H1 (cell line): ENCODE data around the gene TWSG1. TPM values are rescaled to one million over a fixed set of nuclear protein-coding genes. Genes with fewer than 3 reads are reported as not detected.

Experiments
- CTCF ChIA-PET: fragments of 300-600 bp; sonication (Branson Sonifier 250); formaldehyde crosslinking; loops from one replicate; lab custom pipeline; 2021; ENCODE audit not compliant: partially characterized antibody; lab: Charles Lee
- POLR2A ChIA-PET: fragments of 300-600 bp; sonication (Branson Sonifier 250); formaldehyde crosslinking; loops from one replicate; lab custom pipeline; 2021; ENCODE audit warnings: inconsistent platforms; ENCODE audit not compliant: partially characterized antibody; lab: Charles Lee
- DNase-seq, 2 experiments: peaks; one replicate each; pipeline versions ENCODE4 v3.0.0 to v3.0.0-alpha.2; 2010 to 2022; ENCODE audit warnings: low spot score in 2 of 2, low read depth in 1 of 2, mixed read lengths in 1 of 2
- FAIRE-seq: peaks from 2 replicates; lab custom pipeline; 2011; peaks lifted over from hg19 to GRCh38; lab: Jason Lieb, UNC
- H2AFZ ChIP-seq: 2 replicates; pipeline ENCODE4 v1.8.1; 2012; ENCODE audit warnings: low read length, inconsistent platforms
- H2AK5ac ChIP-seq: 2 replicates; pipeline ENCODE4 v1.6.1; 2013; ENCODE audit warnings: low read depth, low read length
- H2BK120ac ChIP-seq: replicated peaks from 2 replicates; pipeline ENCODE3; 2013; ENCODE audit warnings: low read depth, low read length, inconsistent platforms
- H2BK12ac ChIP-seq: 2 replicates; pipeline ENCODE4 v1.6.1; 2013; ENCODE audit warnings: low read depth, low read length
- H2BK15ac ChIP-seq: 2 replicates; pipeline ENCODE4 v1.6.1; 2013; ENCODE audit warnings: low read length
- H2BK20ac ChIP-seq: 2 replicates; pipeline ENCODE4 v1.6.1; 2013; ENCODE audit warnings: low read length
- H2BK5ac ChIP-seq: 2 replicates; pipeline ENCODE4 v1.6.1; 2013; ENCODE audit warnings: low read depth, low read length
- H3K14ac ChIP-seq: 2 replicates; pipeline ENCODE4 v1.6.1; 2013; ENCODE audit warnings: inconsistent platforms; ENCODE audit not compliant: insufficient read length
- H3K18ac ChIP-seq: 2 replicates; pipeline ENCODE4 v1.6.1; 2013; ENCODE audit warnings: low read length; ENCODE audit errors: extremely low read depth
- H3K23ac ChIP-seq: 2 replicates; pipeline ENCODE4 v1.6.1; 2013; ENCODE audit warnings: inconsistent platforms; ENCODE audit not compliant: insufficient read length
- H3K23me2 ChIP-seq: 2 replicates; pipeline ENCODE4 v1.6.1; 2013; ENCODE audit warnings: low read depth, low read length
- H3K27ac ChIP-seq: 2 replicates; pipeline ENCODE4 v1.6.1; 2011; ENCODE audit warnings: low read depth, low read length, inconsistent platforms
- H3K27me3 ChIP-seq, 4 experiments: replicated peaks in 1 of 4; 1 replicate in 1 of 4; 2 replicates in 3 of 4; pipeline versions ENCODE4 v1.6.1 to v1.8.1; 2011 to 2013; ENCODE audit warnings: low read length in 3 of 4, mild to moderate bottlenecking in 3 of 4, inconsistent platforms in 2 of 4, mixed read lengths in 2 of 4, moderate library complexity in 1 of 4; ENCODE audit not compliant: control insufficient read depth in 3 of 4, insufficient read depth in 3 of 4; ENCODE audit errors: extremely low read depth in 1 of 4
- H3K36me3 ChIP-seq, 4 experiments: 2 replicates each; pipeline versions ENCODE4 v1.6.1 to v1.8.1; 2011 to 2013; ENCODE audit warnings: mild to moderate bottlenecking in 4 of 4, low read length in 3 of 4, moderate library complexity in 2 of 4, control low read depth in 1 of 4, inconsistent platforms in 1 of 4; ENCODE audit not compliant: insufficient read depth in 4 of 4, control insufficient read depth in 2 of 4
- H3K4ac ChIP-seq: replicated peaks from 2 replicates; pipeline ENCODE3; 2013; ENCODE audit warnings: low read length, low read depth, mixed read lengths, inconsistent platforms; ENCODE audit not compliant: insufficient read length
- H3K4me1 ChIP-seq, 4 experiments: replicated peaks in 1 of 4; 1 replicate in 1 of 4; 2 replicates in 3 of 4; pipeline versions ENCODE4 v1.6.1 to v1.8.1; 2011 to 2013; ENCODE audit warnings: low read length in 3 of 4, inconsistent platforms in 2 of 4, mixed read lengths in 1 of 4; ENCODE audit not compliant: insufficient read depth in 4 of 4, control insufficient read depth in 3 of 4
- H3K4me2 ChIP-seq, 2 experiments: 2 replicates each; pipeline versions ENCODE4 v1.6.1 to v1.8.1; 2011 to 2013; ENCODE audit warnings: low read depth in 2 of 2, low read length in 2 of 2, control low read depth in 1 of 2, inconsistent platforms in 1 of 2, mild to moderate bottlenecking in 1 of 2; ENCODE audit not compliant: insufficient read depth in 1 of 2
- H3K4me3 ChIP-seq, 4 experiments: fragments of 200-600, 300-600 bp in 1 of 4; sonication (generic), shearing (Covaris generic), sonication (Bioruptor Twin) in 1 of 4; 2 replicates each; pipeline versions ENCODE4 v1.5.1 to v1.8.1; 2011 to 2016; ENCODE audit warnings: low read length in 4 of 4, low read depth in 3 of 4, control low read depth in 2 of 4, inconsistent platforms in 2 of 4, mild to moderate bottlenecking in 2 of 4, mixed read lengths in 1 of 4, moderate library complexity in 1 of 4; ENCODE audit not compliant: insufficient read depth in 2 of 4; ENCODE audit errors: extremely low read depth in 1 of 4
- H3K56ac ChIP-seq: replicated peaks from 2 replicates; pipeline ENCODE3; 2013; ENCODE audit warnings: low read depth, mild to moderate bottlenecking, mixed read lengths, low read length, inconsistent platforms; ENCODE audit not compliant: insufficient read length
- H3K79me1 ChIP-seq: 2 replicates; pipeline ENCODE4 v1.6.1; 2013; ENCODE audit warnings: low read depth, low read length, control low read depth
- H3K79me2 ChIP-seq, 2 experiments: 2 replicates each; pipeline versions ENCODE4 v1.6.1 to v1.8.1; 2012 to 2013; ENCODE audit warnings: low read length in 2 of 2, mild to moderate bottlenecking in 2 of 2, inconsistent platforms in 1 of 2; ENCODE audit not compliant: insufficient read depth in 2 of 2, control insufficient read depth in 1 of 2
- H3K9ac ChIP-seq, 4 experiments: replicated peaks in 1 of 4; 1 replicate in 1 of 4; 2 replicates in 3 of 4; pipeline versions ENCODE4 v1.6.1 to v1.8.1; 2011 to 2013; ENCODE audit warnings: low read depth in 3 of 4, low read length in 3 of 4, control low read depth in 2 of 4, mild to moderate bottlenecking in 2 of 4, moderate library complexity in 2 of 4, inconsistent platforms in 1 of 4; ENCODE audit errors: extremely low read depth in 1 of 4
- H3K9me3 ChIP-seq, 2 experiments: 2 replicates each; pipeline versions ENCODE4 v1.6.1 to v1.8.1; 2012 to 2013; ENCODE audit warnings: mild to moderate bottlenecking in 2 of 2, moderate library complexity in 2 of 2, control low read depth in 1 of 2, inconsistent platforms in 1 of 2, low read depth in 1 of 2, low read length in 1 of 2, mixed read lengths in 1 of 2; ENCODE audit not compliant: insufficient read depth in 2 of 2
- H4K20me1 ChIP-seq, 2 experiments: replicated peaks in 1 of 2; 2 replicates each; pipeline versions ENCODE3 to v1.8.1; 2011 to 2013; ENCODE audit warnings: inconsistent platforms in 2 of 2, low read length in 2 of 2, mild to moderate bottlenecking in 1 of 2; ENCODE audit not compliant: insufficient read depth in 2 of 2, control insufficient read depth in 1 of 2
- H4K5ac ChIP-seq: 2 replicates; pipeline ENCODE4 v1.6.1; 2013; ENCODE audit warnings: low read length, low read depth, mixed read lengths, inconsistent platforms; ENCODE audit not compliant: insufficient read length
- H4K8ac ChIP-seq: 2 replicates; pipeline ENCODE4 v1.8.0; 2013; ENCODE audit warnings: mild to moderate bottlenecking, moderate library complexity, low read length, inconsistent platforms; ENCODE audit not compliant: insufficient read depth; ENCODE audit errors: extremely low read depth
- H4K91ac ChIP-seq: replicated peaks from 2 replicates; pipeline ENCODE3; 2013; ENCODE audit warnings: low read length, mixed read lengths, inconsistent platforms; ENCODE audit not compliant: insufficient read length
- CHD1 ChIP-seq: IDR thresholded peaks from 2 replicates; pipeline ENCODE4 v1.6.1; 2012; ENCODE audit warnings: low read depth, low read length, improper control_type of control experiment
- CTCF ChIP-seq, 3 experiments: IDR thresholded peaks; 1 replicate in 2 of 3; 2 replicates in 1 of 3; pipeline versions ENCODE4 v1.5.1 to v1.6.1; 2011; ENCODE audit warnings: low read length in 3 of 3, mild to moderate bottlenecking in 3 of 3, inconsistent platforms in 2 of 3, low read depth in 1 of 3, moderate library complexity in 1 of 3; ENCODE audit not compliant: insufficient read depth in 1 of 3; ENCODE audit errors: control extremely low read depth in 1 of 3
- KDM5A ChIP-seq: fragments of 200-600 bp; IDR thresholded peaks from 2 replicates; pipeline ENCODE4 v1.7.1; 2012; ENCODE audit warnings: mild to moderate bottlenecking, low read length, inconsistent platforms, mixed read lengths
- WGBS, 2 experiments: shearing (Covaris generic) in 1 of 2; methylation state at CpG; one replicate each; pipeline versions ENCODE4 v1.1.6 to v1.1.7; 2013 to 2015; ENCODE audit warnings: low lambda C conversion rate in 2 of 2, mixed read lengths in 2 of 2, inconsistent platforms in 1 of 2, low coverage in 1 of 2, missing lambda C conversion rate in 1 of 2; ENCODE audit not compliant: insufficient replicate concordance in 2 of 2, insufficient coverage in 1 of 2, insufficient read length in 1 of 2; ENCODE audit errors: extremely low coverage in 1 of 2, missing lambda C conversion rate in 1 of 2; 5-methylcytosine and 5-hydroxymethylcytosine counted together
- polyA plus RNA-seq, 7 experiments: library from polyadenylated mRNA; depleted of rRNA in 3 of 7; stranded (reverse) in 5 of 7; unstranded in 2 of 7; fragments of >200 nt in 5 of 7; fragments of 200-250 nt in 2 of 7; gene quantifications; 1 replicate in 5 of 7; 2 replicates in 1 of 7; 4 replicates in 1 of 7; pipeline versions ENCODE4 v1.2.1 to v1.2.3, GENCODE V29; 2011 to 2013; ENCODE audit warnings: missing spikeins in 2 of 7, mixed read lengths in 2 of 7
- total RNA-seq: library from RNA; stranded (reverse); fragmentation: NEBNext Ultra II Directional; extraction: Animal tissue kit (Norgen Biotek cat#: 25700); gene quantifications from 2 replicates; pipeline ENCODE4 v1.2.1, GENCODE V29; 2021

Gene TWSG1
- total and polyA plus RNA-seq, 2 of the 8 experiments (the other 6 are each of a cell fraction or from before 2014, with no cell fraction given): 11.8 to 19.8 TPM

DNA sequence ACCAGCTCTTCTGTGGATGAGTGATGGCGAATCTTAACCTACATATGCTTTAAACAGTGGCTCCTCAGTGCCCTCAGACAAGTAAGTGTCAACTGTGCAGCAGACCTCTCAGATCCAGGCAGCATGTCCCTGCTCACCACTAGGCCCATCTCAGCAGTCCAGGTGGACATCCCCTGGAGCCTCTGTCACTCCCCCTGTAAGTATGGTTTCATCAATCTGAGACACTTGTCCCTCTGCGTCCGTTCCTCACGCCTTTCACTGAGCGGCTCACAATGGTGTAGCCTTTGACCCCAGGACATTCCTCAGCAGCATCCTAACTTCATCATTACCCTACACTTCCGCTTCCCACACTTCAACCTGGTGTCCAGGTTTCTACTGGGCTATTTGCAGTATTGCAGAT is 71.4 kb downstream of the TWSG1 start:
- Histone ChIP-seq H3K56ac (no peak overlapping the region), H2BK120ac (no peak overlapping the region), H4K8ac (no peak overlapping the region), H2BK12ac (no peak overlapping the region), H2BK5ac (no peak overlapping the region), H3K23ac (no peak overlapping the region), H3K4ac (no peak overlapping the region), H3K18ac (no peak overlapping the region), H3K4me1 (0 out of 7 replicates have a peak, but pooled peaks cover 0 to 2% (median 0%) of the 10 kb centered on the region in 4 experiments), H3K23me2 (no peaks in the 10 kb centered on the region), H4K5ac (no peak overlapping the region), H3K4me3 (no peak overlapping the region), H3K27ac (no peak overlapping the region), H3K9ac (no peak overlapping the region), H2AK5ac (no peak overlapping the region; the same call in 1 of the 2 replicates), H2BK15ac (no peak overlapping the region), H2AFZ (no peak overlapping the region; the same call in 1 of the 2 replicates), H2BK20ac (no peak overlapping the region), H3K79me2 (no peaks in the 10 kb centered on the region), H3K9me3 (peaks cover 10 to 11% of the 10 kb centered on the region in 2 experiments), H3K14ac (no peak overlapping the region), H4K91ac (no peak overlapping the region), H3K36me3 (no peaks in the 10 kb centered on the region), H3K79me1 (no peaks in the 10 kb centered on the region), H3K4me2 (no peak overlapping the region), H4K20me1 (no peaks in the 10 kb centered on the region), H3K27me3 (no peaks in the 10 kb centered on the region)
- FAIRE-seq: no peak
- 88% methylated on average over 6 of the region's 6 CpGs; no CpG with 5 or more reads in 1 of the 2 experiments for WGBS, 2 experiments
- DNase-seq: no peak
- CTCF ChIA-PET: interaction anchor here (0.6 to 1.3 kb wide), 3 partner anchors 12 to 327 kb away, joined by 3 read pairs; no protein-coding TSS in a partner anchor
- POLR2A ChIA-PET: no interaction called here
- TF ChIP-seq KDM5A (no peak), CHD1 (no peak), CTCF (IDR thresholded peaks at IDR 0.05; ENCODE audit: control extremely low read depth in 1 of 3, insufficient read depth in 1 of 3, low read depth in 1 of 3, low read length in 3 of 3) (no peak)
- TF ChIP-seq, all 59 proteins: peak for 0
